ENCODE data around the gene MAN2A2.

GRCh38 chr15:90885432-90886290 is 17.4 kb upstream of the MAN2A2 start:
- peak in 1 of 2 donors; percentile 51 for TF ChIP-seq POLR2AphosphoS5 (IDR thresholded peaks at IDR 0.05)
- TF ChIP-seq, protein P1, sequence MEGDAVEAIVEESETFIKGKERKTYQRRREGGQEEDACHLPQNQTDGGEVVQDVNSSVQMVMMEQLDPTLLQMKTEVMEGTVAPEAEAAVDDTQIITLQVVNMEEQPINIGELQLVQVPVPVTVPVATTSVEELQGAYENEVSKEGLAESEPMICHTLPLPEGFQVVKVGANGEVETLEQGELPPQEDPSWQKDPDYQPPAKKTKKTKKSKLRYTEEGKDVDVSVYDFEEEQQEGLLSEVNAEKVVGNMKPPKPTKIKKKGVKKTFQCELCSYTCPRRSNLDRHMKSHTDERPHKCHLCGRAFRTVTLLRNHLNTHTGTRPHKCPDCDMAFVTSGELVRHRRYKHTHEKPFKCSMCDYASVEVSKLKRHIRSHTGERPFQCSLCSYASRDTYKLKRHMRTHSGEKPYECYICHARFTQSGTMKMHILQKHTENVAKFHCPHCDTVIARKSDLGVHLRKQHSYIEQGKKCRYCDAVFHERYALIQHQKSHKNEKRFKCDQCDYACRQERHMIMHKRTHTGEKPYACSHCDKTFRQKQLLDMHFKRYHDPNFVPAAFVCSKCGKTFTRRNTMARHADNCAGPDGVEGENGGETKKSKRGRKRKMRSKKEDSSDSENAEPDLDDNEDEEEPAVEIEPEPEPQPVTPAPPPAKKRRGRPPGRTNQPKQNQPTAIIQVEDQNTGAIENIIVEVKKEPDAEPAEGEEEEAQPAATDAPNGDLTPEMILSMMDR (IDR thresholded peaks at IDR 0.05) = peak in 2 of 3 experiments; percentile 95 to 97
- no peak for TF ChIP-seq EP300 (IDR thresholded peaks at IDR 0.05)
- TF ChIP-seq POLR2A (IDR thresholded peaks at IDR 0.05; ENCODE audit: low read depth) = no peak

Measured in esophagus muscularis mucosa (tissue), 4 donors.